IMR-90 (cell line): ENCODE results near the gene CDKL1.

Source experiments
- MXI1 ChIP-seq: IDR thresholded peaks from 2 replicates; pipeline ENCODE4 v1.6.1; 2012; ENCODE audit warnings: low read depth, mild to moderate bottlenecking, low read length, moderate library complexity, borderline replicate concordance
- SMC3 ChIP-seq: fragments of 150-350 bp; IDR thresholded peaks from 2 replicates; pipeline ENCODE4 v1.6.1; 2016; ENCODE audit warnings: low read depth, mild to moderate bottlenecking, antibody characterized with exemption, low read length, moderate library complexity

DNA sequence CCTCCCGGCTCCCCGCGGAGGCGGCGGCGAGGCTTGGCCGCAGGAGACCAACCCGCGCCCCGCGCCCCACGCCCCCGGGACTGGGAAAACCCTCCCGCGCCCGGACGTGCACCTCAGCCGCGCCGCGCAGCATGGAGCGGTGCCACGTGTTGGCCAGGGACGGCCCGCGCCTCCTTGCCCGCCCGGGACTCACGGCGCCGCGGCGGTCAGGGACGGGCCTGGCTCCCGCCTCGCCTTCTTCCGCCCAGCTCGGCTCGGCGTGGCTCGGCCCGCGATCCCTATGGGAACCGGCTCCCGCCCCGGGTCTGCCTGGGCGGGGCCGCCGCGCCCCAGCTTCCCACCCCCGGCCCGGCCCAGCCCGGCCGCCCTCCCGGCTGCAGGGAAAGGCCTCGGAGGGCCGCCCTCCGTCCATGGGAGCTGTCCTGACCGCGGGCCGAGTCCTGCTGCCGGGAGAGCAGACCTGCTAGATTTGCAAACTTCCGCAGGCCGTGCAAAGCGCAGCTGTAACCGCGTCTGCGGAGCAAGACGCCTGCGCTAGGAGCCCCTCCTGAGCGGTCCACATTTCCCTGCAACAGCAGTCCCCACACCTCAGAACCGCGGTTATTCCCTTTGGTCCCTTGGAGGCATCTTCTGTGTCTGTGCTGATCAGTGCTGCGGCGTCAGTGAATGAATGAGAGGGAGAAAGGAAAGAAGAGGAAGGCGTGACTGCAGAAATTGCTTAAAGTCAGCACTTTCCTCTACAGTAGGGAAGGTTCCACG is at the start of gene CDKL1:
- no peak for TF ChIP-seq SMC3
- peak; percentile 97 for TF ChIP-seq MXI1
